ENCODE measurements around the gene MAPRE2.

- TF ChIP-seq CTCF (IDR thresholded peaks at IDR 0.05; ENCODE audit: insufficient read depth, low read length, poor library complexity, severe bottlenecking) (no peak), EZH2phosphoT487 (conservative IDR thresholded peaks at IDR 0.05; ENCODE audit: low read length) (no peak)
Observed at GRCh38 chr18:35185771-35186170, 144.6 kb downstream of the MAPRE2 start.

Measured in SU-DHL-6 (cell line).